NCI-H774 (cell line): ENCODE data around the gene KRT17.
"Not testable (repeated sequence)": the region's sequence is repeated elsewhere in the genome, so short reads cannot be mapped to it uniquely, and the experiment has no call there.

Experiments
- DNase-seq: peaks from one replicate; lab custom pipeline; 2025; lab: John Stamatoyannopoulos, UW

KRT17 gene

DNA sequence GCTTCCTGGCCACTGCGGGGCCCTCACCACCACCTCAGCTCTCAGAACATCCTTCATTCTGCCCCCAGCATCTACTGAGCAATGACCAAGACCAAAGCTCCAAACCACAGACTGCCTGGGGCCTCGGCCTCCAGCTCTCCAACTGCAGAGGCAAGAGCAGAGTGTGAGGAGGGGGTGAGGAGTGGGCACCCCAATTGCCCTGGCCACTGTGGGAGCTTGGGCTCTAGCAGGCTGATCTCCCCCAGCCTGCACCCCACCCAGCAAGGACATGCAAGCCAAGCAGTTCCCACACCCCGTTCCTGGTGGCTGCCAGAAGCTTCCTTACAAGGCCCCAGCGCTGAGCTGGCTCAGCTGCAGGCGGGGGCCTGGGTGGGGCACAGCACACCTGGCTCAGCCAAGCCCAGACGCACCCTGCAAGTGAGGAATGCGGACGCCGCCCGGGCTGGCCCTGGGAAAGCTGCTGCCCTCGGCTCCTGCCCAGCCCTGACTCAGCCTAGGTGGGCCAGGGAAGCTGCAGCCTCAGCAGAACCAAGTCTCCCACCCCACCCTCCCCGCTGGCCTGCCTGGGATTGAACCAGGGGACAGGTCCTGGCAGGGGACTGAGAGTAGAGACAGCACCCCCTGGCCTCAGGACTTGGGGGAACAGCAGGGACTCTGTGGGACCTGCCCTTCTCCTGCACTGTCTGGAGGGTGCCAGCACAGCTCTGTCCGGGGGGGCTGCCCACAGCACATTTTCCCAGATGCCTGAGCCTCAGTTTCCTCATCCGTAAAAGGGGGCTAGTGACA is 29.7 kb upstream of the KRT17 start:
- DNase-seq: no peak

DNA sequence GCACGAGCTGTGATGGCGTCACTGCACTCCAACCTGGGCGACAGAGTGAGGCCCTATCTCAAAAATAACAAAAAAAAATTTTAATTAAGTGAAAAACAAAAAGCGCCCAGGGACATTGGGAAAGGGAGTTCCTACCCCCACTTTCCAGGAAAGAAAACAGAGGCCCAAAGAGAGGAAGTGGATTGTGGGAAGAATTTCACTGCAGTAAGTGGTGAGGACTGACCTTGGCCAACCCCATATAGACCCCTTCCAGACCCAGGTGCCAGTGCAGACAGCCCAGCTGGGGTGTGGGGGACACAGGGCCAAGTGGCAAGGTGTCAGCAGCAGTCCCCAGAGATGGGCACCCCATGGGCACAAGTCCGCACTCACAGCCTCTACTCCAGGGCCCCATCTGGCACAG is 29.0 kb upstream of the KRT17 start:
- DNase-seq: no peak

DNA sequence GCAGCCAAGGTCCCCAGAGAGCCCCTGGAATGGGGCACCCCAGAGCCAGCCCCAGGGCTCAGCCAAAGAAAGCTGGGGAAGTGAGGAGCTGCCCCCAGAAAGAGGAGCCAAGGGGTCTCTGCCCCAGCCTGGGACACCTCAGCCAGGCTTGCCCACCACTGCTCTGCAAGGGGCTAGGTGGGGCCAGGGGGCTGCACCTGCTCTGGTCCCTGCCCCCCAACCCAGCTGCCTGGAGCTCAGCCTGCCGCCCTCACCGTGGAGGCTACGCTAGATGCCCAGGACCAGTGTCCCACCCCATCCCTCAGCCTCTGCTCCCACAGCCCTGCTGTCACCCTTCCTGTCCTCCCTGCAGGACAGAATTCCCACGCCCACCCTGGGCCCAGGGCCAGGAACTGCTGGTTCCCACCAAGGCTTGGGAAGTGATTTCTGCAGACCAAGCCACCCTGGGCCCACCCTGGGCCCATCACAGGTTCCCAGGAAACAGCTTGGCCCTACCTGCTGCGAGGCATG is 28.1 kb upstream of the KRT17 start:
- no peak for DNase-seq

DNA sequence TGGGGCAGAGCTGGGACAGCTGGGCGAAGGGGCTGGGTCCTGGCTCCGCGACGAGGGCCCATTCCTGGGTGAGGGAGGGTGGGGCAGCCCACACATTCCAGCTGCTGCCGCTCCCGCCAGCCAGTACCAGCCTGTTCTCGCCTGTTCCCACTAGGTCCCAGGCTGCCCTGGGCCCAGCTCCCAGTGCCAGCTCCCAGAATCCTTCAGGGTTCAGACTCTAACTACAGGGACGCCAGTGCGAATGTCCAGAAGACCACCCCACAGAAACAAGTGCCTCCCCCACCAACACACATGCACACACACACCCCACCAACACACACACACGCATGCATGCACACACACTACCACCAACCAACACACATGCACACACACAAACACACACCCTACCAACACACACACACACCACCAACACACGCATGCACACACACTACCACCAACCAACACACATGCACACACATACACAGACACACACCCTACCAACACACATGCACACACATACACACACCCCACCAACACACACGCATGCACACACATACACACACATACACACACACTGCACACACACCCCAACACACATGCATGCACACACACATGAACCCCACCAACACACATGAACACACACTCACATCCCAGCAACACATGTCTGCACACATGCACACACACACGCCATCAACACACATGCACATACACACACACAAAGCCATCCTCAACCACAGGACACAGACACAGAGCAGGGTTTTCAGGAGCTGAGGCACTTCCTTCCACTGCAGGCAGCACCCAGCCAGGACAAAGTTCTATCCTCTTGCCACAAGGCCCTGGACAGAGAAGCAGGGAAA is 27.5 kb upstream of the KRT17 start:
- no peak for DNase-seq

DNA sequence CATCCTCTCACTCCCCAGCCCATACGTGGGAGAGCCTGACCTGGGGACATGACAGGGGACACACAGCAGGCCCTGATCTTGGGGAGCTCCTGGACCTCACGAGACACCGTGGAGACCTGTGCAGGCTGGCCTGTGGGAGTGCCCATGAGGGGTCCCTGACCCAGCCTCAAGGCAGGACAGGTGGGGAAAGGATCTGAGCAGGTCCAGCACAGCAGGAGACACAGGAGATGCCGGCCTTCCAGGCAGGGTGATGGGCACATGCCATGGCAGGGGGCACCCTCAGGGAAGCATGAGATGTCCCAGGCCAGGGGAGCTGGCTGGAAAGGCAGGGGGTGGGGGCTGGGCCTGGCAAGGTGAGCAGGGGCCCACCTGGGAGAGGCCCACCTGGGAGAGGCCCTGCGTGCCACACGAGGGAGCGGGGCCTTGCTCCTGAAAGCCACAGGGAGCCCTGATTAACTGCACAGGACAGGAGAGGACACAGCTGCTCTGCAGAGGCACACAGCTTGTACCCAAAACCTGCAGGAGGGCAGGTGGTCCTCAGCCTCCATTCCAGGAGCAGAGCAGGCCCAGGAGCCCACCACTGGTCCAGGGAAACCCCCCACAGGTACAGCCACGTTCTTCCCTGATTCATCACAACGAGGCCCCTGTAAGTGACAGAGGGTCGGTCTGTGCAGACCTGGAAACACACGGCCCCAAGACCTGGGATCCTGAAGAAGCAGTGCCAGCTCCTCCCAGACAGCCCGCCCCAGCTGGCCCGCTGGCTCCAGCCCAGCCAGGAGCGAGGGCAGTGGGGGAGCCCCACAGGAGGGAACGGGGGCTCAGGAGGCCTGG is 26.6 kb upstream of the KRT17 start:
- no peak for DNase-seq

DNA sequence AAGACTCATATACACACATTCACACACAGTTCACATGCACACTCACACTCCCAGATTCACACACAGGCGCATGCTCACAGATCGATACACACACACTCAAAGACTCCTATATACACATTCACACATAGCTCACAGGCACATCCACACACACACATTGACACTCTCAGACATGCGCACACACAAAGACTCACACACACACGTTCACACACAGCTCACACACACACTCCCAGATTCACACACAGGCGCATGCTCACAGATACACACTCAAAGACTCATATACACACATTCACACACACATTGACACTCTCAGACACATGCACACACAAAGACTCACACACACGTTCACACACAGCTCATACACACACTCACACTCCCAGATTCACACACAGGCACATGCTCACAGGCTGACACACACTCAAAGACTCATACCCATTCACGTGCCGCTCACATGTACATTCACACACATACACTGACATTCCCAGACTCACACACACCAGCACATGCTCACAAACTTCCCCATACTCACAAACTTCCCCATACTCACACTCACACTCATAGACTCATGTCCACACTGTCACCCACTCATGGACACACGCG is 25.6 kb upstream of the KRT17 start:
- DNase-seq: no peak

DNA sequence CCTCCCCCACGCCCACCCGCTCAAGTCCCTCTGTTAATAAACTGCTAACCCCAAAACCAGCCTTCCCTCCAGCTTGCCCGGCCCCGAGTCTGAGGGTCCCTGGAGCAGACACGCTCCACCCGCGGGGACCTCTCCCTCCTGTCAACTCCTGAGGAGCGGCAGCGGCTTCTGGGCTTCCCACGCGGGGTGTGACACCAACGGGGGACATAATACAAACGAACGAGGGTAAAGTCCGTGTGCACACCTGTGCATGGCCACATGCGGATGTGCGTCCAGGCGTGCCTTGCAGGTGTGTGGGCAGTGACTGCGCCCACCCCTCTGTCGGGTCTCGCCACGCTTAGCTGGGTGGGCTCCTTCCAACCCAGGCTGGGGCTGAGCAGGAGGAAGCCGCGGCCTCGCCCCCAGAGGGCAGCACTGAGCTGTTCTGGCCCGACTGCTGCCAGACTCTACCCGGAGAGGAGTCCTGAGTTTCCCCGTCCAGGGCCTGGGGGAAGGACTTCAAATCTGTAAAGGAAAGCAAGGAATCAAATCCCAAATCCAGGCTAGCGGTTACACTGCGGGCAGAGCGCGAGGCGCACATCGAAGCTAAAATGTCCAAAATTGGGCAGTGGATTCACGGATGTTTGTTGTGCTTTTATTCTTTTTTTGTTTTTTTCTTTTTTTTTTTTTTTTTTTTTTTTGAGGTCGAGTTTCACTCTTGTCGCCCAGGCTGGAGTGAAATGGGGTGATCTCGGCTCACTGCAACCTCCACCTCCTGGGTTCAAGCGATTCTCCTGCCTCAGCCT is 24.2 kb upstream of the KRT17 start:
- DNase-seq: peak; percentile 82

DNA sequence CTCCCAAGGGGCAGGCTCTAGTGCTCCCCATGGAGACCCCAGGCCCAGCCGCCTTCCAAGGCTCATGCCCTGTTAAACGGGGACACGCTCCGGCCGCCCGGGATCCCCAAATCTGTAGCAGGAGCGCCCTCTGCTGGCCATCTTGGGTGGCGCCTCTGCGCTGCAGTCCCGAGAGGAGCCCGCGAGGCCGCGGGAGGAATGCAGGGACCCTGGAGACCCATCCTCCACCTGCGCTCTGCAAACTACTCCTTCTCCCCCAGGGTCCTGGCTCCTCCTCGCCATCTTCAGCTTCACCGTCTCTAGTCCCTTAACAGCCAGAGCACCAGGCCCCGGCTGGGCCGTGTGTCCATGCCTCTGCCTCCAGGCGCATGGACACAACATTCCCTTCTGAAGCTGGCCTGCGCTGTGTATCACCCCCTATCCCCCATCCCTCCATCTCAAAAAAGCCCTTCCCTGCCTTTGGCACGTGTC is 23.6 kb upstream of the KRT17 start:
- DNase-seq: peak; percentile 84

DNA sequence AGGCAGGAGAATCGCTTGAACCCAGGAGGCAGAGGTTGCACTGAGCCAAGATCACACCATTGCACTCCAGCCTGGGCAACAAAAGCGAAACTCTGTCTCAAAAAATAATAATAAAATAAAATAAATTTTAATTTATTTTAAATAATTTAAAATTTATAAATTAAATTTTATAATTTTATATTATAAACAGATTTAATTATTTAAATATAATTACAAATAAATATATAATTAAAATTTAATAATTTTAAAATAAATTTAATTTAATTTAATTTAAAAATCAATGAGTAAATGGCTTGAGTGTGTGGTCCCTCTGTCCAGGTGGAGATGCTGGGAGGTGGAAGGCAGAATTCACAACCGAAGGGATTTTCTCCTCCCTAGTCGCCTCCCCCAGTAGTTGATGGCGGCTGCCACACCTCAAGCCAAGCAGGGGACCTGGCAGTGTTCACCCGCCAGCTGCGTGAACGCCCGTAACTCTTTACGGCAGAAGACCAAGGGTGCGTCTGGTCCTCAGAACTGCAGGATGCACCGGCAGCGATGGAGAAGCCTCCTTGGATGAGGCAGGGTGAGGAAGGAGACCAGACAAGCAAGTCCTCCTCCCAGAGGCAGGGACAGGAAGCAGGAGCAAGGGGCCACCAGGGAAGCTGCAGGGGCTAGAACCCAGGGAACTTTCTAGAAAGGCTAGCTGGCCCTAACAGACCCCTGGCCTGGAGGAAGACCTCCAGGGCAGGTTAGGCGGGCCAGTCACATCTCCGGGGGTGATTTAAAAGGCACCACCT is 22.9 kb upstream of the KRT17 start:
- no peak for DNase-seq

DNA sequence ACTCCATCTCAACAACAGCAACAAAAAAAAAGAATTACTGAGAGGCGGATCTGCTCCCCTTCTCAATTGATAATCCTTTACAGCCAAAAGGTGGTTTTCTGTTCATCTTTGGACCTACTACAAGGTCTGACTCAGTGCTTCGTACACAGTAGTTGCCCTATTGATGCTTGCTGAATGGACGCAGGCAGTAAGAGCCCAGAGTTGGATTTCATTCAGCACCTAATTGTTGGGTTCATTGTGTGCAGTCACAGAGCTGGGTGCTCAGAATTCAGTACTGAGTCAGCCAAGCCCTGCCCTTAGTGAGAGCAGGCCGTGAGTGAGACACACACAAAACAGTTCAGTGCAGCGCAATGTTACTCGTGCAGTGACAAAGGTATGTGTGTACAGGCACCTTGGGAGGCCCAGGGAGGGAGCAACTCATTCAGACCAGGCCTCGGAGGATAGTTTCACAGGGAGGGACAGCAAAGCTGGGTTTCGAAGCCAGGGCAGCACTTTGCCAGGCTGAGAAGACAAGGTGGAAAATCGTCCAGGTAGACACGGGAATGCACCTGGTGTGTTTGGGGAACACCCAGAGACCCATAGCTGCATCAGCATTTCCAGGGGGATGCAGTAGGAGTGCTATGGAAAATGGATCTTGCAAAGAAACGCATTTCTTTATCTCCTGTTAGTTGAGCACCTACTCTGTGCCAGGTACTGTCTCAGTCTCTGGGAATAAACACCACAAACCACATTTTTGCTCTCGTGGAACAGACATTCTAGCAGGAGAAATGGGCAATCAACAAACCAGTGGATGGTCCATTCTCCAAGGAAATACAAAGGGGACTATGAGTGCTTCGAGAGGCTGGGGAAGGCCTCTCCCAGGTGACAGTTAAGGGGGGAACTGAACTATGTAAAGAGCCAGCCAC is 18.1 kb upstream of the KRT17 start:
- DNase-seq: no peak

DNA sequence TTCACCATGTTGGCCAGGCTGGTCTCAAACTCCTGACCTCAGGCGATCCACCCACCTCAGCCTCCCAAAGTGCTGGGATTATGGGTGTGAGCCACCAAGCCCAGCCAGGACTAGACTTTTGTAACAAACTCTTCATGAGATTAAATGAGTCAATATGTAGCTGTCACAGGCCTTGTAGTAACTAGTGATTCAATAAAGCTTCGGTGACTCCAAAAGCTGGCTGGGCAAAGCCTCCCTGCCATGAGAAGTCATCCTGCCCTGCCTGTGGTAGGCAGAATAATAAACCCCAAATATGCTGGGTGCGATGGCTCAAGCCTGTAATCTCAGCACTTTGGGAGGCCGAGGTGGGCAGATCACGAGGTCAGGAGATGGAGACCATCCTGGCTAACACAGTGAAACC is 16.2 kb upstream of the KRT17 start:
- not testable (repeated sequence) for DNase-seq

DNA sequence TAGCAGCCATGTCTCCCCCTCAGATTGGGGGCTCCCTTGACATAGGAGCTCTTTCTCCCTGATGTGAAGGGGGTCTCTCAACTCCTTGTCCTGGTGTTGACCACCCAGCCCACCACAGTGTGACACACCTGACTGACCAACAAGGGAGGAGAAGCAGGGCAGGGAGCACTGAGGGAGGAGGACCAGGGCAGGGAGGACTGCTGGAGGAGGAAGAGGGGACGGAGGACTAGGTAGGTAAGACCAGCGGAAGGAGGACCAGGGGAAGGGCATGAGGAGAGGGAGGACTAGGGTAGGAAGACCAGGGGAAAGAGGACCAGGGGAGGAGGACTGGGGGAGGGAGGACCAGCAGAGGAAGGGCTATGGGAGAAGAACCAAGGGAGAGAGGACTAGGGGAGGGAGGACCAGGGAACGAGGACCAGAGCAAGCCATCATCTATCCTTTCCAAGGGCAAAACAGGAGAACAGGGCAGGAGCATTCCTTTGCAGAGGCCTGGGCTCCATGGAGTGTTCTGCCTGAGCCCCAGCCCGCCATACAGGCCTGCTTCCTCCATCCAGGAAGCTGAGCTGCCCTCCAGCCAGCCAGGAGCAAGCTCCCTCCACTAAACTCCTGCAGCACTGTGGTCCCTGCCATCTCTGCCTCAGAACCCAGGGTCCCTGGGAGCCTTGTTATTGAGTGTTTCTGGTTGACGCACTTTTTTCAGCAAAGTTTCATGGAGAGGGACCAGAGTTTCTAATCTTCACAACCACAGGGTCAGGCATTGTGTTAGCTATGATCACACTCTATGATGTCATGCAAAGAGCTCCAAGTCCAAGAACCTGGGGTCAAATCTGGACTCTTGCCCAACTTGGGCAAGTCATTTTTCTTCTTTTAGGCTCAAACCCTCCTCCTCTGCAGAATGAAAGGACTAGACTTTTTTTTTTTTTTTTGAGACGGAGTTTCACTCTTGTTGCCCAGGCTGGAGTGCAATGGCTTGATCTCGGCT is 15.4 kb upstream of the KRT17 start:
- no peak for DNase-seq

DNA sequence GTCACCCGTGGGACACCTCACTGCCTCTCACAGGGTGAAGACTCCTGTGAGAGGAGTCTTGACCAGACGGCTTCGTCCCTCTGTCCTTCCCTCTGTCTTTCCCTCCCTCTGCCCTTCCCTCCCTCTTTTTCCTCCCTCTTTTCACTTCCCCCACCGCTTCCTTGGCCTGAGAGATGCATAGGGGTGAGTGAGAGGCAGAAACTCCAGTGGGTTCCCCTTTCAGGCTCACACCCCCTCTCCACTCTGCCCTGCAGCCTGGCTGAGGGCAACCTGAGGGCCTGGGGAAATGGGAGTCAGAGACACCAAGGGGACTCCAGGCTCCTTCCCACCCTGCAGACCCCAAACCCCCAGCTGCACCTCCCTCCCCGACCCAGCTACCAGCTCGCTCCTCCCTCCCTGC is 14.6 kb upstream of the KRT17 start:
- no peak for DNase-seq

DNA sequence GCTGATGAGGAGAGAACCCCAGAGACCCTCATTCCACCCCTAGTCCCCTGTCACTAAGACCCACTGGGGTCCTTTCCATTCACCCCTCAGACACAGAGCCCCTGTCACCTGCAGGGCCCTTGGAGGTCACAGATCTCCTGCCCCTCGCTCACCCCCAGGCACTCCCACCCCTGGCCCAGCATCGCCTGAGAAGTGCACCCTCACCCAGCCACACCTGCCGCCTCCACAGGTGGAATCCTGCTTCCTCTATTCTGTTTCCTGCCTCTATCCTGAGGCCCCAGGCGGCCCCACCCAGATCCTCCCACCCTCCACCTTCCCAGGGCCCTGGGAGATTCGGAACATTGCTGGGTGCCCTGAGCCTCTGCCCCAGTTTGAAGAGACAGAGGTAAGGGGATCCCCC is 13.8 kb upstream of the KRT17 start:
- no peak for DNase-seq

DNA sequence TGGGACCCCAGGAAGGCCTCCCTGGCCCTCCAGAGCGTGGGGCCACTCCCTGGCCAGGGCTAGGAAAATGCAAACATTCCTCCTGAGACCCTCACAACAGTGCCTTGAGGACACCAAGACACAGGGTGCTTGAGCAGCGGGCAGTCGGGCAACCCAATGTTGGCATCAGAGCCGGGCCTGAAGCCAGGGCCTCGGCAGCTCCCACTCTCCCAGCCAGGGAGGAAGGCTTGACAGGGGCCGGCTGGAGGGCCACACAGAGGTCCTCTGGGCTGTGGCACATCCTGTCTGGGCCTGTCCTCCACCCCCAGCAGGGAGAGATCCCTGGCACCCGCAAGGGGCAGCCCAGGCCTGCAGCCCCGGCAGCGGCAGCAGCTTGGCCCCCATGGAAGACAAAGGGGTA is 12.3 kb upstream of the KRT17 start:
- no peak for DNase-seq

DNA sequence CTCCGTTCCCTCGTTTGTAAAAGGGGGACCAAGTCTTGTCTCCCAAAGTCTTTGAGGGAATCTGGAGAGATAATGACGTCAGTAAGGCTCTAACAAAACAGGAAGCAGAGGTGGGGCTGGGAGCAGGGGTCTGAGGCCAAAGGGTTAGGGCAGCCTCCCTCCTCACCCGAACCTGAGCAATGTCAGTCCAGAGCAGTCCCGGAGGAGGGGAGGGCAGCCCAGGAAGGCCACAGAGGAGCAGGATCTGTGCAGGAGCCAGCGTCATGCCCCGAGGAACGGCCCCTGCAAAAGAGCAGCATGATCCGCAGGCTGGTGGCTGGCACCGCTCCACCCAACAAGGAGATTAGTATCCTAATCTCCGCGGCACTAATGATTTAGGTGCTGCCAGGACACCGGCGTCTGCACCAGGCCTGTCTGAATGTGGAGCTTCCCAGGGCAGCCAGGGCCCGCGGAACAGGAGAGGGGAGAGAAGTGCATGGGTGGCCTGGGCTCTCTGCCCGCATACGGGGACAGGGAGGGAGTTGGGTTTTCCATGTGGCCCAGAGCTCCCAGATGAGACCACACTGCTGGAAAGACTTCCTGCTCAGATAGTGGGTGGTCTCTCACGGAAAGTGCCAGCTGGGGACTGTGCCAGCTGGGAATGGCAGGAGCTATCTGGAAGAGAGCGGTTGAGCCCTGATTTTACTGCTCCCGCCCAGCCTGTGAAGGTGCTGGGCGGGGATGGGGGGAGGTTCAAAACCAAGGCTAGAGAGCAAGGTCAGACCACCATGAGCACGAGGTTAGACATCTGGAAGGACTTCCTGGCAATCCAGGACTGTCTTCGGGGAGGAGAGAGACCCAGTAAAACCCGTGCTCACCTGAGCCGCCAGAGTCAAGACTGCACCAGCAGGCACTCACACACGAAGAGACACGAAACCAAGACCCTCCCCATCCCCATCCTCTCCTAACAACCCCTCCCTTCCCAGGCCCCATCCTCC is 11.0 kb upstream of the KRT17 start:
- no peak for DNase-seq

DNA sequence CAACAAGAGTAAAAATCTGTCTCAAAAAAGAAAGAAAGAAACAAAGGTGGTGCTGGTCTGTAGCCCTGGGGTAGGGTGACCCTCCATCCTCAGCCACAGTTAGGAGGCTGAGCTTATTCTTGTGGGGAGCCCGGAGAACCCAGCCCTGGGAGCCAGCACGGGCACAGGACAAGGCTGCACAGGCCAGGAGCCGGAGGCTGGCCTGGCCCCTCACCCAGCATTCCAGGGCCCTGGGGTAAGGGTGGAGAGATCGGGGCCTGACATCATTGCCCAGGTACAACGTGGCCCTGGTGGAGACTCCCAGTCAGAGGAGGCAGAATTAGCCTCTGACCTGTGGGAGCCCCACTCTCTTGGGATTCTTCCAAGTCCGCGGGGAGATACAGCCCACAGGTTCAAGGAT is 10.3 kb upstream of the KRT17 start:
- DNase-seq: no peak
